SK-MEL-5 (cell line): Measurements from ENCODE around the gene ZBP1. TPM values are rescaled to one million over a fixed set of nuclear protein-coding genes. Genes with fewer than 3 reads are reported as not detected.

ENCODE experiments used
- DNase-seq: peaks from one replicate; pipeline ENCODE4 v3.0.0-alpha.2; 2016; ENCODE audit warnings: low read depth, low spot score
- in situ Hi-C: cut with HindIII; loops from 2 replicates; pipeline ENCODE4 v1.10.0; 2016; ENCODE audit warnings: low sequenced_read_pairs, high pct_unique_total_duplicates, low pct_unique_long_range_greater_than_20kb
- polyA plus RNA-seq, 2 experiments: library from polyadenylated mRNA; depleted of rRNA; stranded (reverse); fragments of >200 nt; gene quantifications; 2 replicates each; pipeline ENCODE4 v1.2.3, GENCODE V29; 2015
- total RNA-seq: library from RNA; depleted of rRNA; stranded (reverse); fragments of >200 nt; shearing (Covaris generic); gene quantifications from 2 replicates; pipeline ENCODE4 v1.2.3, GENCODE V29; 2014; rRNA removed

ZBP1 gene
- total RNA-seq, result 0.16 TPM in 1 of 2 replicates, not detected in the other
- polyA plus RNA-seq (2015; cell fraction: cytosol; rRNA removed), result not detected in 2 replicates
- polyA plus RNA-seq (2015; cell fraction: nucleus; rRNA removed), result not detected in 2 replicates

GRCh38 chr20:57620274-57620990 is at the start of gene ZBP1:
TSS of gene ZBP1 (minus strand) at chr20:57620426. CDS start at chr20:57620295, 131 bp downstream.
- in situ Hi-C loops, result no loop called here
- DNase-seq, result no peak

- DNase-seq, result no peak
- in situ Hi-C loops, result no loop called here
Measured at GRCh38 chr20:57669632-57670031, 49.4 kb upstream of the ZBP1 start.

- in situ Hi-C loops, result no loop called here
Measured at GRCh38 chr20:57667924-57668782, 47.9 kb upstream of the ZBP1 start.

GRCh38 chr20:57667388-57667787 is 47.2 kb upstream of the ZBP1 start:
- no peak for DNase-seq
- in situ Hi-C loops, result no loop called here

More at GRCh38 chr20:57667924-57668782, 47.9 kb upstream of the ZBP1 start:
- DNase-seq, result no peak

GRCh38 chr20:57666834-57667157 is 46.6 kb upstream of the ZBP1 start:
- in situ Hi-C loops, result no loop called here
- DNase-seq, result no peak

- DNase-seq, result no peak
- in situ Hi-C loops, result no loop called here
Measured at GRCh38 chr20:57666106-57666833, 46.0 kb upstream of the ZBP1 start.

GRCh38 chr20:57665589-57665971 is 45.4 kb upstream of the ZBP1 start:
- in situ Hi-C loops, result no loop called here
- no peak for DNase-seq

- in situ Hi-C loops, result no loop called here
Measured at GRCh38 chr20:57664924-57665588, 44.8 kb upstream of the ZBP1 start.

GRCh38 chr20:57664476-57664875 is 44.2 kb upstream of the ZBP1 start:
- in situ Hi-C loops, result no loop called here
- DNase-seq, result no peak

More at GRCh38 chr20:57664924-57665588, 44.8 kb upstream of the ZBP1 start:
- DNase-seq, result no peak

- in situ Hi-C loops, result no loop called here
- no peak for DNase-seq
Measured at GRCh38 chr20:57663681-57664451, 43.6 kb upstream of the ZBP1 start.

GRCh38 chr20:57663241-57663640 is 43.0 kb upstream of the ZBP1 start:
- in situ Hi-C loops, result no loop called here
- DNase-seq, result no peak

GRCh38 chr20:57662456-57663240 is 42.4 kb upstream of the ZBP1 start:
- in situ Hi-C loops, result no loop called here
- no peak for DNase-seq

GRCh38 chr20:57661746-57662455 is 41.7 kb upstream of the ZBP1 start:
- in situ Hi-C loops, result no loop called here
- DNase-seq, result no peak

GRCh38 chr20:57660922-57661745 is 40.9 kb upstream of the ZBP1 start:
- no peak for DNase-seq
- in situ Hi-C loops, result no loop called here
